ENCODE results near the gene FOXF1. TPM values are rescaled to one million over a fixed set of nuclear protein-coding genes. Genes with fewer than 3 reads are reported as not detected.

FOXF1 gene
- polyA plus RNA-seq, 3 donors, result not detected

DNA sequence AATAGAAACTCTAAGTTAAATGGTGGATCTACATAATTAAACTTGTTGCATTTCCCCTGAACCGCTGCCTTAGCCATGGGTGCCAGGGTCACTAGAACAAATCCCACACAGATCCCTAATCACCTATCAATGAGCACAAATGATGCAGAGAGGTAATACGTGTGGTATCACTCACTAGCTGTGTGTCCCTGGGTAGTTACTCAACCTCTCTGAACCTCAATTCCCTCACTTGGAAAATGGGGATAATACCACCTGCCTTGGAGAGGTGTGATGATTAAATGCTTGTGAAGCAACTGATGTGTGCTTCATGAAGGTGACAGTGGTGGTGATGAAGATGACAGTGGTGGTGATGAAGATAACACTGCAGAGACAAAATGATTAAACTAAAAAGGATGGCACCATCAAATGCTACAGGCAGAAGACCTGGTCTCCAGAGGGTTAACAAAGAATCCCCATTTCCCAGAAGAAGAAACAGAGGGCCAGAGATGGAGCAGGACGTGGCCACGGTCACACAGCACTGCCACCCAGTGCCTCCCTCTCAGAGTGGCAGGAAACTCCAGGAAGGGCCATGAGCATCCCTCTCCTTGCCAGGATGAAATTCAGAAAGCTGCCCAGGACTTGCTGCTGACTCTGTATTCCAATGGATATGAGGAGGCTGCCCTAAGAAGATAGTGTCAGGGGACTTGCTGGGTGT lies 17.9 kb upstream of the FOXF1 start:
- H3K36me3 ChIP-seq (replicated peaks in 1 of 2; ENCODE audit: control insufficient read depth in 1 of 2, insufficient read depth in 2 of 2, low read length in 2 of 2), result no peaks in the 10 kb centered on the region
- peaks cover 44 to 68% of the 10 kb centered on the region in 2 donors for H3K27me3 ChIP-seq (ENCODE audit: control insufficient read depth in 2 of 2, insufficient read depth in 2 of 2, low read length in 2 of 2)
- H3K4me1 ChIP-seq (ENCODE audit: control insufficient read depth in 1 of 2, insufficient read depth in 2 of 2, low read length in 2 of 2), result no peaks in the 10 kb centered on the region
- no peak overlapping the region for H3K4me2 ChIP-seq (replicated peaks; ENCODE audit: extremely low read depth, low read length, poor library complexity, severe bottlenecking)
- no peaks in the 10 kb centered on the region for H3K4me1 Mint-ChIP-seq
- H3K9me3 Mint-ChIP-seq, result peaks cover 0 to 8% (median 2%) of the 10 kb centered on the region in 7 donors
- no peak overlapping the region for H3K27ac Mint-ChIP-seq
- no peak for DNase-seq
- peak overlapping the region in 1 of 2 donors; percentile 47 for H3K4me3 Mint-ChIP-seq
- H3K9ac ChIP-seq (ENCODE audit: insufficient read depth, low read length, poor library complexity, severe bottlenecking), result no peak overlapping the region
- H3K4me3 ChIP-seq (replicated peaks in 1 of 3; ENCODE audit: low read depth in 2 of 3, low read length in 3 of 3), result no peak overlapping the region
- peaks cover 67 to 75% (median 73%) of the 10 kb centered on the region in 3 donors for H3K27me3 Mint-ChIP-seq (ENCODE audit: low read depth in 3 of 3)
- H3K79me2 ChIP-seq (ENCODE audit: insufficient read depth, low read length), result no peaks in the 10 kb centered on the region
- H2AFZ ChIP-seq (ENCODE audit: insufficient read depth, low read depth, low read length, poor library complexity, severe bottlenecking), result no peak overlapping the region
- TF ChIP-seq, protein P1, sequence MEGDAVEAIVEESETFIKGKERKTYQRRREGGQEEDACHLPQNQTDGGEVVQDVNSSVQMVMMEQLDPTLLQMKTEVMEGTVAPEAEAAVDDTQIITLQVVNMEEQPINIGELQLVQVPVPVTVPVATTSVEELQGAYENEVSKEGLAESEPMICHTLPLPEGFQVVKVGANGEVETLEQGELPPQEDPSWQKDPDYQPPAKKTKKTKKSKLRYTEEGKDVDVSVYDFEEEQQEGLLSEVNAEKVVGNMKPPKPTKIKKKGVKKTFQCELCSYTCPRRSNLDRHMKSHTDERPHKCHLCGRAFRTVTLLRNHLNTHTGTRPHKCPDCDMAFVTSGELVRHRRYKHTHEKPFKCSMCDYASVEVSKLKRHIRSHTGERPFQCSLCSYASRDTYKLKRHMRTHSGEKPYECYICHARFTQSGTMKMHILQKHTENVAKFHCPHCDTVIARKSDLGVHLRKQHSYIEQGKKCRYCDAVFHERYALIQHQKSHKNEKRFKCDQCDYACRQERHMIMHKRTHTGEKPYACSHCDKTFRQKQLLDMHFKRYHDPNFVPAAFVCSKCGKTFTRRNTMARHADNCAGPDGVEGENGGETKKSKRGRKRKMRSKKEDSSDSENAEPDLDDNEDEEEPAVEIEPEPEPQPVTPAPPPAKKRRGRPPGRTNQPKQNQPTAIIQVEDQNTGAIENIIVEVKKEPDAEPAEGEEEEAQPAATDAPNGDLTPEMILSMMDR (IDR thresholded peaks at IDR 0.05), result no peak
- peaks cover 0 to 18% of the 10 kb centered on the region in 2 donors for H3K9me3 ChIP-seq (replicated peaks in 1 of 2; ENCODE audit: control insufficient read depth in 1 of 2, insufficient read depth in 1 of 2, low read length in 2 of 2)
- H3K27ac ChIP-seq (ENCODE audit: low read depth in 1 of 2, low read length in 2 of 2), result no peak overlapping the region
- intact Hi-C loops (cut with micrococcal nuclease), result no loop called here
- H4K20me1 ChIP-seq (ENCODE audit: insufficient read depth, low read length), result no peaks in the 10 kb centered on the region
- H3K36me3 Mint-ChIP-seq, result no peaks in the 10 kb centered on the region
- WGBS (ENCODE audit: insufficient coverage), result 78% methylated on average over 3 of the region's 4 CpGs

DNA sequence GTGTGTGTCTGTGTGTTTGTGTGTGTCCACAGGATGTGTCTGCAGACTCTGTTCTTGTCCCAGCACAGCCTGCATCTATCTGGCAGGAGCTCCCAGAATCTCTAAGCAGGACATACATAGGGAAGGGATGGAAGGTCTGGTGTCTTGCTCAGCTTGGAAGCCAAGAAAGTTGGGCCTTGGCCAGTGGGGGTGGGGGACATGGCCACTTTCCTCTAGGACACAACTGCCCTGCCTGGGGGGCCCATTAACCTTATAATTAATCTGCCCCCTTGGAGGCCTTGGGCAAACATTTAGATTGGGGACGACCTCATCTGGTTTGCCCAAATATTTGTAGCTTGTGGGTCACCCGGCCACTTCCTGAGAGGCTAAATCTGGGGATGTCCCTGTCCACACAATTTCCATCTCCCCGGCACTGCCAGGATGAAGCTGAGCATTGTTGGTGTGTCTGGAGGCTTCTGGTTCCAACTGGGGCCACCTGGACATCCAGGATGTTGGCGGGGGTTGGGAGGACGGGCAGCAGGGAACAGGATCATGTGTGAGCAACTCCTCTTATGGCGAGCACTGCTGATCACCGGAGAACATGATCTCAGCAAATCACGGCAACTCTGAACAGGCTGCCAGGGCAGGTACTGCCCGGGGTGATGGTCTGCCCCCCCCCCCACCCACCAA lies 17.2 kb upstream of the FOXF1 start:
- Histone ChIP-seq H3K36me3 (replicated peaks in 1 of 2; ENCODE audit: control insufficient read depth in 1 of 2, insufficient read depth in 2 of 2, low read length in 2 of 2) (no peaks in the 10 kb centered on the region), H3K79me2 (ENCODE audit: insufficient read depth, low read length) (no peaks in the 10 kb centered on the region), H3K4me3 (replicated peaks in 1 of 3; ENCODE audit: low read depth in 2 of 3, low read length in 3 of 3) (no peak overlapping the region), H3K4me2 (replicated peaks; ENCODE audit: extremely low read depth, low read length, poor library complexity, severe bottlenecking) (no peak overlapping the region), H3K9ac (ENCODE audit: insufficient read depth, low read length, poor library complexity, severe bottlenecking) (no peak overlapping the region), H4K20me1 (ENCODE audit: insufficient read depth, low read length) (no peaks in the 10 kb centered on the region), H3K9me3 (replicated peaks in 1 of 2; ENCODE audit: control insufficient read depth in 1 of 2, insufficient read depth in 1 of 2, low read length in 2 of 2) (peaks cover 0 to 18% of the 10 kb centered on the region in 2 donors), H3K4me1 (ENCODE audit: control insufficient read depth in 1 of 2, insufficient read depth in 2 of 2, low read length in 2 of 2) (no peaks in the 10 kb centered on the region), H3K27ac (ENCODE audit: low read depth in 1 of 2, low read length in 2 of 2) (no peak overlapping the region), H2AFZ (ENCODE audit: insufficient read depth, low read depth, low read length, poor library complexity, severe bottlenecking) (no peak overlapping the region), H3K27me3 (ENCODE audit: control insufficient read depth in 2 of 2, insufficient read depth in 2 of 2, low read length in 2 of 2) (peaks cover 47 to 74% of the 10 kb centered on the region in 2 donors)
- Mint-ChIP-seq H3K9me3 (peaks cover 0 to 8% (median 3%) of the 10 kb centered on the region in 7 donors), H3K27me3 (ENCODE audit: low read depth in 3 of 3) (peaks cover 70 to 78% (median 76%) of the 10 kb centered on the region in 3 donors), H3K4me1 (no peaks in the 10 kb centered on the region), H3K36me3 (no peaks in the 10 kb centered on the region), H3K4me3 (peak overlapping the region in 1 of 2 donors; percentile 47), H3K27ac (no peak overlapping the region)
- TF ChIP-seq, protein P1 (IDR thresholded peaks at IDR 0.05), result no peak
- 48% methylated on average over 6 of the region's 9 CpGs for WGBS (ENCODE audit: insufficient coverage)
- intact Hi-C loops (cut with micrococcal nuclease), result no loop called here
- no peak for DNase-seq
